ENCODE results near the gene RNF212B. TPM values are rescaled to one million over a fixed set of nuclear protein-coding genes. Genes with fewer than 3 reads are reported as not detected.

Gene RNF212B
- total RNA-seq, 1 experiment from 2014 or later, result not detected

DNA sequence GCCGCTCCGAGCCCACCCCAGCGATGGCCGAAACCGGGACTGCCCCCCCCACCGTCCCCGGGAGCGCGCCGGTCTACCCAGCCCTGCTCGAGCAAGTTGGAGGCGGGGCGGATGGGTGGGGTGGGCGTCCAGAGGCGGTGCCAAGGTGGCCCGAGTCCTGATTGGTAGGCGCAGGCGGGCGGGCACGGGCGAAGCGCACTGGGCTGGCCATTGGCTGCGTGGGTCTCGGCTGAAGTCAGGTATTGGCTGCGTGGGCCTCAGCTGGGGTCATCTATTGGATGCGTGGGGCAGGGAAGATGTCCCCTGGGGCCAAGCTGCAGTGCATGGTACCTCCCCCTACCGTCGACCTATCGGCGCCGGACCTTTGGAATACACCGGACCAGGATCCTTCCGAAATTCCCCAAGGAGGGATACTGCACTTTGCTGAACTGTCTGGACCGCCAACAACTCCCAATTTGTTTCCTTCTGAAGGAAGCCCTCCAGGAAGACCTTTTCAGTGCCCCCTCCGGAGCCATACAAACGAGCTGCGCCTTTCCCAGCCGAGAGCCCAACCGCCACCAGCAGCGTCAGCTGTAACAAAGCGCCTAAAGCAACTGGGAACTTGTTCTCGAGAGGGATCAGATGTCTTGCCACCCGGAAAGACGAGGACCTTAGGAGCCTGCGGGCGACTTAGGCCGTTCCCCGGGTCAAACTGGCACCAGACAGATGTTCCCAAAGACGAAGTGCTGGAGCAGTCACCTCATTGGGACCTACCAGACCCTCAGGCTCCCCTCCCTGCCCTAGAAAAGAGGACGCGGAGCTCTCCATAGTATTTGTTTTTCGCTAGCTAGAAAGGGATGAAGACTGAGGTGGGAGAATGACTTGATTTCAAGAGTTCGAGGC, 48.5 kb downstream of the RNF212B start, which contains the start of gene HOMEZ:
HOMEZ (minus strand) TSS at position 113 of the 882 bp plus-strand sequence. CDS start 180 bp downstream, outside the sequence.
- Histone ChIP-seq H4K20me1 (ENCODE audit: insufficient read depth) (no peaks in the 10 kb centered on the region), H3K79me2 (ENCODE audit: low read depth) (peaks cover 19% of the 10 kb centered on the region), H3K4me1 (replicated peaks; ENCODE audit: insufficient read depth) (peaks cover 10% of the 10 kb centered on the region), H2AFZ (peak within 1 kb of the TSS; percentile 87), H3K4me3 (peak within 1 kb of the TSS; percentile 94), H3K4me2 (peak within 1 kb of the TSS; percentile 82), H3K27ac (peak within 1 kb of the TSS; percentile 56), H3K9me2 (ENCODE audit: insufficient read depth) (no peaks in the 10 kb centered on the region), H3K27me3 (ENCODE audit: insufficient read depth, low read depth) (no peaks in the 10 kb centered on the region), H3K36me3 (ENCODE audit: low read depth) (no peaks in the 10 kb centered on the region), H3F3A (ENCODE audit: insufficient read depth, low read depth) (peaks cover 9% of the 10 kb centered on the region; the same call in 1 of the 2 replicates), H3K9me3 (ENCODE audit: insufficient read depth, low read depth) (no peaks in the 10 kb centered on the region)
- no peak for TF ChIP-seq EZH2 (IDR thresholded peaks at IDR 0.05; ENCODE audit: low read depth)
- TF ChIP-seq, protein P1, sequence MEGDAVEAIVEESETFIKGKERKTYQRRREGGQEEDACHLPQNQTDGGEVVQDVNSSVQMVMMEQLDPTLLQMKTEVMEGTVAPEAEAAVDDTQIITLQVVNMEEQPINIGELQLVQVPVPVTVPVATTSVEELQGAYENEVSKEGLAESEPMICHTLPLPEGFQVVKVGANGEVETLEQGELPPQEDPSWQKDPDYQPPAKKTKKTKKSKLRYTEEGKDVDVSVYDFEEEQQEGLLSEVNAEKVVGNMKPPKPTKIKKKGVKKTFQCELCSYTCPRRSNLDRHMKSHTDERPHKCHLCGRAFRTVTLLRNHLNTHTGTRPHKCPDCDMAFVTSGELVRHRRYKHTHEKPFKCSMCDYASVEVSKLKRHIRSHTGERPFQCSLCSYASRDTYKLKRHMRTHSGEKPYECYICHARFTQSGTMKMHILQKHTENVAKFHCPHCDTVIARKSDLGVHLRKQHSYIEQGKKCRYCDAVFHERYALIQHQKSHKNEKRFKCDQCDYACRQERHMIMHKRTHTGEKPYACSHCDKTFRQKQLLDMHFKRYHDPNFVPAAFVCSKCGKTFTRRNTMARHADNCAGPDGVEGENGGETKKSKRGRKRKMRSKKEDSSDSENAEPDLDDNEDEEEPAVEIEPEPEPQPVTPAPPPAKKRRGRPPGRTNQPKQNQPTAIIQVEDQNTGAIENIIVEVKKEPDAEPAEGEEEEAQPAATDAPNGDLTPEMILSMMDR (conservative IDR thresholded peaks at IDR 0.05), result no peak
- POLR2A ChIA-PET (ENCODE audit: unreplicated experiment), result interaction anchor here (0.6 kb wide), 2 partner anchors 19 to 131 kb away, joined by 4 to 6 read pairs; no protein-coding TSS in a partner anchor
- peak; percentile 91 to 96 for DNase-seq
- BruUV-seq (replicated peaks), result TSS peak; percentile 97
- intact Hi-C loops (cut with micrococcal nuclease; ENCODE audit: unreplicated experiment), result no loop called here
- CTCF ChIA-PET, result interaction anchor here (0.6 kb wide), 2 partner anchors 20 kb away, joined by 4 to 6 read pairs; no protein-coding TSS in a partner anchor

DNA sequence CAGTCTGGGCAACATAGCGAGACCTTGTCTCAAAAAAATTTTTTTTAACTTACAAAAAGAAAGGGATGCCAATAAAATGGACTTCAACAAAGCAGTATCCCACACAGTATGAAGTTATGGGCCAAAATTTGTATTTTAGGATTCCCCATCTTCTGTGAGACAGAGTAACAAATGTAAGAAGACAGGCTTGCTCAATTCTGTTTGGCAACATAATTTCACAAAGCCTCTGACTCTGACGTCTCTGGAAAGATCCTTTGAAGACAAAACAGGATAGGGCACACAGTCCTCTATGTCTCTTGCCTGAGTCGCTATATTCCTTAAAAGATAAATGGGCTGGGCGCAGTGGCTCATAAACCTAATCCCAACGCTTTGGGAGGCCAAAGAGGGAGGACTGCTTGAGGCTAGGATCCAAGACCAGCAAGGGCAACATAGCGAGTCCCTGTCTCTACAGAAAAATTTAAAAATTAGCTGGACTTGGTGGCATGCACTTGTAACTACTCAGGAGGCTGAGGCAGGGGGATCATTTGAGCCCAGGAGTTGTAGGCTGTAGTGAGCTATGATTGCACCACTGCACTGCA, 49.3 kb downstream of the RNF212B start:
- Histone ChIP-seq H3K9me2 (ENCODE audit: insufficient read depth) (no peaks in the 10 kb centered on the region), H2AFZ (peak overlapping the region; percentile 74), H3K4me1 (replicated peaks; ENCODE audit: insufficient read depth) (peaks cover 10% of the 10 kb centered on the region), H3K4me2 (peak overlapping the region; percentile 60), H3K9me3 (ENCODE audit: insufficient read depth, low read depth) (no peaks in the 10 kb centered on the region), H3K79me2 (ENCODE audit: low read depth) (peaks cover 19% of the 10 kb centered on the region), H3K36me3 (ENCODE audit: low read depth) (no peaks in the 10 kb centered on the region), H3F3A (ENCODE audit: insufficient read depth, low read depth) (peaks cover 9% of the 10 kb centered on the region; the same call in 1 of the 2 replicates), H3K27ac (peak overlapping the region; percentile 56), H4K20me1 (ENCODE audit: insufficient read depth) (no peaks in the 10 kb centered on the region), H3K27me3 (ENCODE audit: insufficient read depth, low read depth) (no peaks in the 10 kb centered on the region), H3K4me3 (peak overlapping the region; percentile 94; the same call in 1 of the 2 replicates)
- BruUV-seq (replicated peaks), result no TSS peak
- TF ChIP-seq EZH2 (IDR thresholded peaks at IDR 0.05; ENCODE audit: low read depth), result no peak
- TF ChIP-seq, protein P1 (conservative IDR thresholded peaks at IDR 0.05), result no peak
- POLR2A ChIA-PET (ENCODE audit: unreplicated experiment), result interaction anchor here (0.6 kb wide), 2 partner anchors 19 to 132 kb away, joined by 3 to 6 read pairs; no protein-coding TSS in a partner anchor
- intact Hi-C loops (cut with micrococcal nuclease; ENCODE audit: unreplicated experiment), result no loop called here
- CTCF ChIA-PET, result no interaction called here
- no peak for DNase-seq

Data from PC-9 (cell line).